Measurements from ENCODE around the gene PPM1A.
A peak's percentile ranks its signal among the peaks of the same experiment; 100 is the strongest.

Gene PPM1A

GRCh38 chr14:60331201-60332045 is 82.4 kb downstream of the PPM1A start:
- H3K9ac ChIP-seq, result no peak overlapping the region
- peak overlapping the region; percentile 71 for H2AFZ ChIP-seq
- H3K4me1 ChIP-seq, result no peaks in the 10 kb centered on the region
- H3K27ac ChIP-seq, result no peak overlapping the region
- H3K27me3 ChIP-seq (ENCODE audit: control insufficient read depth, insufficient read depth, low read length), result no peaks in the 10 kb centered on the region
- no peaks in the 10 kb centered on the region for H3K36me3 ChIP-seq (ENCODE audit: control insufficient read depth, insufficient read depth, low read length)
- peak overlapping the region; percentile 55 for H3K4me2 ChIP-seq (ENCODE audit: low read length)
- TF ChIP-seq, protein P1, sequence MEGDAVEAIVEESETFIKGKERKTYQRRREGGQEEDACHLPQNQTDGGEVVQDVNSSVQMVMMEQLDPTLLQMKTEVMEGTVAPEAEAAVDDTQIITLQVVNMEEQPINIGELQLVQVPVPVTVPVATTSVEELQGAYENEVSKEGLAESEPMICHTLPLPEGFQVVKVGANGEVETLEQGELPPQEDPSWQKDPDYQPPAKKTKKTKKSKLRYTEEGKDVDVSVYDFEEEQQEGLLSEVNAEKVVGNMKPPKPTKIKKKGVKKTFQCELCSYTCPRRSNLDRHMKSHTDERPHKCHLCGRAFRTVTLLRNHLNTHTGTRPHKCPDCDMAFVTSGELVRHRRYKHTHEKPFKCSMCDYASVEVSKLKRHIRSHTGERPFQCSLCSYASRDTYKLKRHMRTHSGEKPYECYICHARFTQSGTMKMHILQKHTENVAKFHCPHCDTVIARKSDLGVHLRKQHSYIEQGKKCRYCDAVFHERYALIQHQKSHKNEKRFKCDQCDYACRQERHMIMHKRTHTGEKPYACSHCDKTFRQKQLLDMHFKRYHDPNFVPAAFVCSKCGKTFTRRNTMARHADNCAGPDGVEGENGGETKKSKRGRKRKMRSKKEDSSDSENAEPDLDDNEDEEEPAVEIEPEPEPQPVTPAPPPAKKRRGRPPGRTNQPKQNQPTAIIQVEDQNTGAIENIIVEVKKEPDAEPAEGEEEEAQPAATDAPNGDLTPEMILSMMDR (IDR thresholded peaks at IDR 0.05), result peak; percentile 86
- H3K4me3 ChIP-seq (ENCODE audit: low read depth, low read length), result peak overlapping the region; percentile 30
- no peaks in the 10 kb centered on the region for H3K9me3 ChIP-seq (ENCODE audit: control insufficient read depth, low read length)
- no peaks in the 10 kb centered on the region for H3K79me2 ChIP-seq

DNA sequence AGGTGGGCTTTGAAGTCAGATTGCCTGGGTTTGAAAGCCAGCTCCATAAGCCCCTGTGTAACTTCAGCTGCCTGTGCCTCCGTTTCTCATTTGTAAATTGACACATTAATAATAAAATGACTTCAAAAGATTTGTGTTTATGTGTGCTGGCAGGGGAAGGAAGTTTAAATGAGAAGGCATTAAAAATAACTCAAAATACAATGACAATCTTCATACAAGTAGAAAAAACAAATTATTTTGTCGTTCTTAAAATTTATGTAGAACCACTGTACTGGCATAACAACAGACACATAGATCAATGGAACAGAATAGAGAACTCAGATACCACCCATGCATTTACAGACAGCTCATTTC is 83.0 kb downstream of the PPM1A start:
- H3K4me3 ChIP-seq (ENCODE audit: low read depth, low read length), result peak overlapping the region; percentile 30
- no peaks in the 10 kb centered on the region for H3K36me3 ChIP-seq (ENCODE audit: control insufficient read depth, insufficient read depth, low read length)
- H3K27me3 ChIP-seq (ENCODE audit: control insufficient read depth, insufficient read depth, low read length), result no peaks in the 10 kb centered on the region
- no peaks in the 10 kb centered on the region for H3K9me3 ChIP-seq (ENCODE audit: control insufficient read depth, low read length)
- H3K4me2 ChIP-seq (ENCODE audit: low read length), result peak overlapping the region; percentile 55
- H3K27ac ChIP-seq, result no peak overlapping the region
- peak overlapping the region; percentile 71 for H2AFZ ChIP-seq
- no peaks in the 10 kb centered on the region for H3K4me1 ChIP-seq
- no peak overlapping the region for H3K9ac ChIP-seq
- H3K79me2 ChIP-seq, result no peaks in the 10 kb centered on the region
- TF ChIP-seq, protein P1 (IDR thresholded peaks at IDR 0.05), result peak; percentile 2

GRCh38 chr14:60332869-60333268 is 83.8 kb downstream of the PPM1A start:
- Histone ChIP-seq H3K36me3 (ENCODE audit: control insufficient read depth, insufficient read depth, low read length) (no peaks in the 10 kb centered on the region), H3K27me3 (ENCODE audit: control insufficient read depth, insufficient read depth, low read length) (no peaks in the 10 kb centered on the region), H3K9me3 (ENCODE audit: control insufficient read depth, low read length) (no peaks in the 10 kb centered on the region)

DNA sequence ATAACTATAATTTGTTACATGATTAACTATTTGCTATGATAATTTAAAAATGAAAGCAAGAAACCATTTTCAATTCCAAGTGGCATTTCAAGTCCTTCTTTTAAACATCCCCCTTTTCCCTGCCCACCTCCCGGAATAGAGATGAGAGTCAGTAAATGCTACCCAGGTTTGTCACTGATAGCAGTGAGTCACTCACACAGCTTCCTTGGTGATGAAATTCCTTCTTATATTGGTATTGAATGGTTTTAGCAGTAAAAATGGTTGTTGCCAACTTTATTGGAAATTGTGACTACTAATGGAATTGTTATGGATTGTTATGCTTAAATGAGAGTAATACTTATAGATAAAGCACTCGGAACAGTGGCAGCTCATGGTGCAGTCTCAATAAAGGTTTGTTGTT is 90.5 kb downstream of the PPM1A start:
- Histone ChIP-seq H3K36me3 (ENCODE audit: control insufficient read depth, insufficient read depth, low read length) (no peaks in the 10 kb centered on the region), H3K4me1 (no peaks in the 10 kb centered on the region), H3K4me3 (ENCODE audit: low read depth, low read length) (no peak overlapping the region), H3K79me2 (no peaks in the 10 kb centered on the region), H3K27me3 (ENCODE audit: control insufficient read depth, insufficient read depth, low read length) (no peaks in the 10 kb centered on the region), H3K9me3 (ENCODE audit: control insufficient read depth, low read length) (no peaks in the 10 kb centered on the region), H3K4me2 (ENCODE audit: low read length) (no peak overlapping the region), H2AFZ (no peak overlapping the region), H3K27ac (no peak overlapping the region), H3K9ac (no peak overlapping the region)
- TF ChIP-seq, protein P1 (IDR thresholded peaks at IDR 0.05), result no peak

More at GRCh38 chr14:60332869-60333268, 83.8 kb downstream of the PPM1A start:
- Histone ChIP-seq H3K4me1 (no peaks in the 10 kb centered on the region), H3K79me2 (no peaks in the 10 kb centered on the region), H3K4me3 (ENCODE audit: low read depth, low read length) (no peak overlapping the region), H2AFZ (no peak overlapping the region), H3K4me2 (ENCODE audit: low read length) (no peak overlapping the region), H3K27ac (no peak overlapping the region), H3K9ac (no peak overlapping the region)
- TF ChIP-seq, protein P1 (IDR thresholded peaks at IDR 0.05), result no peak
